ENCODE measurements around the gene CCL27. TPM values are rescaled to one million over a fixed set of nuclear protein-coding genes. Genes with fewer than 3 reads are reported as not detected.

The CCL27 gene
- total RNA-seq, 1 donor from 2014 or later, result not detected

DNA sequence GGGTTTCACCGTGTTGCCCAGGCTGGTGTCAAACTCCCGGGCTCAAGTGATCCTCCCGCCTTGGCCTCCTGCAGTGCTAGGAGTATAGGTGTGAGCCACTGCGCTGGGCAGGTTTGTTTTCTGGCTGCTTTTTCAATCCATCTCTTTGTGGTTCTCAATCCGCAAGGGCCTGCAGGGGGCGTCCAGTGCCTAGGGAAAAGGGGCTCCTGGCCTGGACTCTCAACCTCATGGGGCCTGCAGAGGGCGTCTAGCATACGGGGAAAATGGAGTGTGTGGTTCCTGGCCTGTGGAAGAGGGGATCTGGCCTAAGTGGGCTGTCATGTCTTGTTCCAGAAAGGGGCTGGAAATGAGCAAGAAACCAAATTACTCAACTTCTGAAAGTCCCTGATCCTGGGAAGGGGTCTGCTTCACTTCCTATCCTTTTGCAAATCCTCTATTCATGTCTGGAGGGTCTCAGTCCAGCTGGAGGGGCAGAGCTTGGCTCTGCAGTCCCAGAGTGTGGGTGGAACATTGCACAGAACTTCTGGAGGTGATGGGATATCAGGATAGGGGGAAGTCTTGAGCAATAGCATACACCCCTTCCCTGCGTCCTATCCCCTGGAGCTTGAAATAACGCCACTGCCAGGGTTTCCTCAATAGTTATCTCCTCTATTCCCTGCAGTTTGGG, 12.7 kb upstream of the CCL27 start:
- ATAC-seq, result peak; percentile 83
- Histone ChIP-seq H3K27me3 (no peaks in the 10 kb centered on the region), H3K4me3 (no peak overlapping the region), H3K9me3 (no peaks in the 10 kb centered on the region), H3K36me3 (no peaks in the 10 kb centered on the region), H3K4me1 (no peaks in the 10 kb centered on the region), H3K27ac (no peak overlapping the region)
- no peak for DNase-seq
- TF ChIP-seq, protein P1, sequence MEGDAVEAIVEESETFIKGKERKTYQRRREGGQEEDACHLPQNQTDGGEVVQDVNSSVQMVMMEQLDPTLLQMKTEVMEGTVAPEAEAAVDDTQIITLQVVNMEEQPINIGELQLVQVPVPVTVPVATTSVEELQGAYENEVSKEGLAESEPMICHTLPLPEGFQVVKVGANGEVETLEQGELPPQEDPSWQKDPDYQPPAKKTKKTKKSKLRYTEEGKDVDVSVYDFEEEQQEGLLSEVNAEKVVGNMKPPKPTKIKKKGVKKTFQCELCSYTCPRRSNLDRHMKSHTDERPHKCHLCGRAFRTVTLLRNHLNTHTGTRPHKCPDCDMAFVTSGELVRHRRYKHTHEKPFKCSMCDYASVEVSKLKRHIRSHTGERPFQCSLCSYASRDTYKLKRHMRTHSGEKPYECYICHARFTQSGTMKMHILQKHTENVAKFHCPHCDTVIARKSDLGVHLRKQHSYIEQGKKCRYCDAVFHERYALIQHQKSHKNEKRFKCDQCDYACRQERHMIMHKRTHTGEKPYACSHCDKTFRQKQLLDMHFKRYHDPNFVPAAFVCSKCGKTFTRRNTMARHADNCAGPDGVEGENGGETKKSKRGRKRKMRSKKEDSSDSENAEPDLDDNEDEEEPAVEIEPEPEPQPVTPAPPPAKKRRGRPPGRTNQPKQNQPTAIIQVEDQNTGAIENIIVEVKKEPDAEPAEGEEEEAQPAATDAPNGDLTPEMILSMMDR (IDR thresholded peaks at IDR 0.05), result peak; percentile 61
- intact Hi-C loops (cut with DNase I), result no loop called here

GRCh38 chr9:34674440-34674839, 12.0 kb upstream of the CCL27 start:
- no peak for ATAC-seq

DNA sequence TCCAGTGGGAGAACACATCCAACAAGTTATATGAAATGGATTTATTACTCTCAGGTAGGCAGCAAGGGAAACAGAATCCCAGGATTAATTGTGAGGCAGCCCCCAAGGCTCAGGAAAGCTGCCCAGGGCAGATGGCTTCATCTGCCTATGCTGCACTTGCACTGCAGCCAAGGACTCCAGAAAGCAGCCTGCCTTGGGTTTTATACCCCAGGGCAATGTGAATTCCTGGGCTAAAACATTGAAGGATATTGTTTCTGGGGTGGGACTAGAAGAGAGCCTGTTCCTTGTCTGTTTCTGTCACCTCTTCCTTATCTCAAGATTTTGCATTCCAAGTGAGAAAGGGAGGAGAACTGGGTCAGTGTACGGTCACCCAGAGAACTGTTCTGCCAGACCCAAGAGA, 8.8 kb upstream of the CCL27 start:
- Histone ChIP-seq H3K27ac (no peak overlapping the region), H3K9me3 (no peaks in the 10 kb centered on the region), H3K27me3 (no peaks in the 10 kb centered on the region), H3K4me1 (peaks cover 5% of the 10 kb centered on the region), H3K4me3 (no peak overlapping the region), H3K36me3 (no peaks in the 10 kb centered on the region)
- DNase-seq (no peak), ATAC-seq (no peak)
- intact Hi-C loops (cut with DNase I), result no loop called here
- TF ChIP-seq, protein P1 (IDR thresholded peaks at IDR 0.05), result no peak

More at GRCh38 chr9:34674440-34674839, 12.0 kb upstream of the CCL27 start:
- TF ChIP-seq, protein P1 (IDR thresholded peaks at IDR 0.05), result no peak
- no peak for DNase-seq
- Histone ChIP-seq H3K27ac (no peak overlapping the region), H3K9me3 (no peaks in the 10 kb centered on the region), H3K4me3 (no peak overlapping the region), H3K27me3 (no peaks in the 10 kb centered on the region), H3K36me3 (no peaks in the 10 kb centered on the region), H3K4me1 (no peaks in the 10 kb centered on the region)
- intact Hi-C loops (cut with DNase I), result no loop called here

DNA sequence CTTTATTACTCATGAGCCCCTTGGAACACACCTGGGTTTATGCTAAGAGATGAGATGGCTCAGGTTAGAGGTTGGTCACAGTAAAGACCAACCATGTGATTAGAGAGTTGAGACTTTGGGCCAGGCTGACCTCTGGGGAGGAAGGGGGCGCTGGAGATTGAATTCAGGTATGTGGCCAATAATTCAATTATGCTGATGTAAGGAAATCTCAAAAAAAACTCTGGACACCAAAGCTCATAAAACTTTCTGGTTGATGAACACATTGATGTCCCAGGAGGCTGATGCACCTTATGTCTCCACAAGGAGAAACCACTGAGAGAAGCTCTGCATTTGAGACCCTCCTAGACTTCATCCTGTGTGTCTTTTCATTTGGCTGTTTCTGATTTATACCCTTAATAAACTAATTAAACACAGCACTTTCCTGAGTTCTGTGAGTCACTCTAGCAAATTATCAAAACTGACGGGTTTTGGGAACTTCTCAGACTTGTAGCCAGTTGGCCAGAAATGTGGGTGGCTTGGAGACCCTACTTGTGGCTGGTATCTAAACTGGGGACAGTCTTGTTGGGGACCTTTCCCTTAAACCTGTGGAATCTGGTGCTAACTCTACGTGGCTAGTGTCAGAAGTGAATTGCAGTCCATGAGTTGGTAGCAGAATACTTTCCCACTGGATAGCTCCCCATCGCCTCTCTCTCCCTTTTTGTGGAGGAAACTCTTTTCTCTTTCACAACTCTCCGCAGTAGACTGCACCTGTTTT, 7.5 kb upstream of the CCL27 start:
- intact Hi-C loops (cut with DNase I), result no loop called here
- TF ChIP-seq, protein P1 (IDR thresholded peaks at IDR 0.05), result no peak
- peaks cover 7% of the 10 kb centered on the region for H3K4me1 ChIP-seq

GRCh38 chr9:34665381-34666250, 3.2 kb upstream of the CCL27 start:
- Histone ChIP-seq H3K4me1 (peaks cover 15% of the 10 kb centered on the region), H3K27me3 (no peaks in the 10 kb centered on the region), H3K36me3 (no peaks in the 10 kb centered on the region), H3K9me3 (no peaks in the 10 kb centered on the region), H3K4me3 (peak overlapping the region; percentile 73), H3K27ac (peak overlapping the region; percentile 96)
- peak; percentile 93 for ATAC-seq
- intact Hi-C loops (cut with DNase I), result no loop called here
- TF ChIP-seq, protein P1 (IDR thresholded peaks at IDR 0.05), result no peak
- peak; percentile 97 for DNase-seq

More for the DNA sequence above, 7.5 kb upstream of the CCL27 start:
- Histone ChIP-seq H3K27ac (no peak overlapping the region), H3K27me3 (no peaks in the 10 kb centered on the region), H3K36me3 (no peaks in the 10 kb centered on the region), H3K4me3 (no peak overlapping the region), H3K9me3 (no peaks in the 10 kb centered on the region)
- ATAC-seq (no peak), DNase-seq (no peak)
